ENCODE measurements around the gene OMA1. TPM values are rescaled to one million over a fixed set of nuclear protein-coding genes. Genes with fewer than 3 reads are reported as not detected.
"Not testable (repeated sequence)": the region's sequence is repeated elsewhere in the genome, so short reads cannot be mapped to it uniquely, and the experiment has no call there.

OMA1 gene
- total RNA-seq, 1 experiment from 2014 or later, result 27.0 TPM

DNA sequence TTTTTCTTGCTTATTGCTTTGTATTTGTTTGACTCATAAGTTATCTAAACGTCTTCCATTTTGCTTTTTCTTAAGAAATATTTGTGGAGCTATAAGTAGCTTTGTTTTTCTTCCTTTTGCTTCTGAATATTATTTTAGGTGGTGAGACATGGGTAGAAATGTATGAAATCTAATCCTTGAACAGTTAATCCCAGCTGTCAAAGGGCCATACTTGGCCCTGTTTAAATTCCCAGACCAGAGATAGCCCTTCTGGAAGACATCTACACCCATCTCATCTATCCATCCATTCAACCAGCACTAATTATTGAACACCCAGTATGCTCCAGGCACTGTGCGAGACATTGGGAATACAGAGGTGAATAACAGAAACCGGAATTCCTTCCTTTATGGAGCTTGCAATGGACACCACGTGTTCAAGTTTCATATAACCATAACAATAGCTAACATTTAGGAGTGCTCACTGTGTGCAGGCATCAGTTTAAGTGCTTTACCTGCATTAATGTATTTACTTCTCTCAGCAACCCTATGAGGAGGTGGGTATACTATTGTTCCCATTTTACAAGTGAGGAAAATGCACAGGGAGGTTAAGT, 21.8 kb upstream of the OMA1 start:
- H3K36me3 ChIP-seq, result no peaks in the 10 kb centered on the region
- H3K4me3 ChIP-seq, result no peak overlapping the region
- peaks cover 4% of the 10 kb centered on the region; the same call in 1 of the 2 replicates for H3K9me3 ChIP-seq (replicated peaks)
- H3K27ac ChIP-seq, result no peak overlapping the region
- H3K27me3 ChIP-seq, result no peaks in the 10 kb centered on the region
- DNase-seq, result no peak
- no peaks in the 10 kb centered on the region; the same call in 1 of the 2 replicates for H3K4me1 ChIP-seq

DNA sequence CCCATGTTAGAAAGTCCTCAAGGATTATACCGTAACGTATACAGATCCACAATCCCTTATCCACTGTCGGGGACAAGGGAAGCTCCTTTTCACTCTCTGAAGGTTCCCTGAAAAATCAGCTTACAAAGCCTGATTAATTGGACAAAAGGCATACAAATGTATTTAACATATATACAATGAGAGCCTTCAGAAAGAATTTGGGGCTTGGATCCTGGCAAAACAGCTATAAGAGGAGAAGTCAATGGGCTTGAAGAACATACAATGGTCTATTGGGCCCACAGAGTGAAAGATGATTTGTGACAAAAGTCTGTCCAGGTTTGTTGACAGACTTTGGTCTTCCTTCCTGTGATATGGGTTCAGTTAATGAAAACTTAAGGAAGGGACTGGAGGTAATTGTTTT, 19.8 kb upstream of the OMA1 start:
- Histone ChIP-seq H3K9me3 (replicated peaks) (peaks cover 4% of the 10 kb centered on the region; the same call in 1 of the 2 replicates), H3K4me1 (no peaks in the 10 kb centered on the region; the same call in 1 of the 2 replicates), H3K27me3 (no peaks in the 10 kb centered on the region), H3K27ac (no peak overlapping the region), H3K36me3 (no peaks in the 10 kb centered on the region), H3K4me3 (no peak overlapping the region)
- no peak for DNase-seq

DNA sequence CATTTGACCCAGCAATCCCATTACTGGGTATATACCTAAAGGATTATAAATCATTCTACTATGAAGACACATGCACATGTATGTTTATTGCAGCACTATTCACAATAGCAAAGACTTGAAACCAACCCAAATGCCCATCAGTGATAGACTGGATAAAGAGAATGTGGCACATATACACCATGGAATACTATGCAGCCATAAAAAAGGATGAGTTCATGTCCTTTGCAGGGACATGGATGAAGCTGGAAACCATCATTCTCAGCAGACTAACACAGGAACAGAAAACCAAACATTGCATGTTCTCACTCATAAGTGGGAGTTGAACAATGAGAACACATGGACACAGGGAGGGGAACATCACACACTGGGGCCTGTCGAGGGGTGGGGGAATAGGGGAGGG, 17.2 kb upstream of the OMA1 start:
- H3K27me3 ChIP-seq; H3K4me1 ChIP-seq; H3K9me3 ChIP-seq (replicated peaks); H3K27ac ChIP-seq; DNase-seq; H3K36me3 ChIP-seq; H3K4me3 ChIP-seq: not testable (repeated sequence)

DNA sequence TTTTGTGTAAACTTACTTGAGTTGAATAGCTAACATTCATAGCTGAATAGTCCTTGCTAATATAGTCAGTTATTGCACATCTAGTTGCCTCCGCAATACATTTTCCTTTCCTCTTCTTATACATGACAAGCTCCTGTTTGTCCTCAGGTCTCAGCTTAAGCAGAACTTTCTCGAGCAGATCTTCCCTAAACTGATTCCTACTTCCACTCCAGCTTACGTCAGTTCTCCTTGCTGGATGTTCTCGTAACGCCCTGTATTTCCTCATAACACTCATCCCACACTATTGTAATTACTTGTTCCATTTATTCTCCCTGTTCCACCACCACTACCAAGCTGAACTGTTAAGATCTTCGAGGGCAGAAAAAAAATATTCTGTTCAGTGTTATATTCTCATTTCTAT, 15.1 kb upstream of the OMA1 start:
- Histone ChIP-seq H3K27me3 (no peaks in the 10 kb centered on the region), H3K4me3 (no peak overlapping the region), H3K4me1 (no peaks in the 10 kb centered on the region), H3K36me3 (no peaks in the 10 kb centered on the region), H3K27ac (no peak overlapping the region), H3K9me3 (replicated peaks) (peaks cover 8% of the 10 kb centered on the region)
- no peak for DNase-seq

DNA sequence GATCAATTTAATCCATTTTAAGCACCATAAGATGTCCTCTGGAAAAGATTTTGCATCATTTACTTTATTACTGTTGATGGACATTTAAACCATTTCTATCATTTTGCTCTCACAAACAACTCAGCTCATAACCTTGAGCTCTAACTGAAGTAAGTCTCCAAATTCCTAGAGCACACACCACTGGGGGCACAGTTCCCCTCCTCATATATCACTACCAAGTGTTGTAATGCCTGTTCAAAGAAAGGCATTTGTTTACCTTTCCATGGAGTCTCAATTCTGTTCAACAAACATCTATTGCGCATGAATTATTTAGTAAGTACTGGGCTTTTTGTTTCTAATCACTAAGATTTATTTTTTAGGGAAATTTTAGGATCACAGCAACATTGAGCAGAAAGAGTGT, 8.9 kb upstream of the OMA1 start:
- H3K4me3 ChIP-seq, result no peak overlapping the region
- H3K9me3 ChIP-seq (replicated peaks), result peaks cover 4% of the 10 kb centered on the region; the same call in 1 of the 2 replicates
- H3K27me3 ChIP-seq, result no peaks in the 10 kb centered on the region
- H3K27ac ChIP-seq, result no peak overlapping the region
- no peak for DNase-seq
- peaks cover 9% of the 10 kb centered on the region for H3K4me1 ChIP-seq
- no peaks in the 10 kb centered on the region for H3K36me3 ChIP-seq

DNA sequence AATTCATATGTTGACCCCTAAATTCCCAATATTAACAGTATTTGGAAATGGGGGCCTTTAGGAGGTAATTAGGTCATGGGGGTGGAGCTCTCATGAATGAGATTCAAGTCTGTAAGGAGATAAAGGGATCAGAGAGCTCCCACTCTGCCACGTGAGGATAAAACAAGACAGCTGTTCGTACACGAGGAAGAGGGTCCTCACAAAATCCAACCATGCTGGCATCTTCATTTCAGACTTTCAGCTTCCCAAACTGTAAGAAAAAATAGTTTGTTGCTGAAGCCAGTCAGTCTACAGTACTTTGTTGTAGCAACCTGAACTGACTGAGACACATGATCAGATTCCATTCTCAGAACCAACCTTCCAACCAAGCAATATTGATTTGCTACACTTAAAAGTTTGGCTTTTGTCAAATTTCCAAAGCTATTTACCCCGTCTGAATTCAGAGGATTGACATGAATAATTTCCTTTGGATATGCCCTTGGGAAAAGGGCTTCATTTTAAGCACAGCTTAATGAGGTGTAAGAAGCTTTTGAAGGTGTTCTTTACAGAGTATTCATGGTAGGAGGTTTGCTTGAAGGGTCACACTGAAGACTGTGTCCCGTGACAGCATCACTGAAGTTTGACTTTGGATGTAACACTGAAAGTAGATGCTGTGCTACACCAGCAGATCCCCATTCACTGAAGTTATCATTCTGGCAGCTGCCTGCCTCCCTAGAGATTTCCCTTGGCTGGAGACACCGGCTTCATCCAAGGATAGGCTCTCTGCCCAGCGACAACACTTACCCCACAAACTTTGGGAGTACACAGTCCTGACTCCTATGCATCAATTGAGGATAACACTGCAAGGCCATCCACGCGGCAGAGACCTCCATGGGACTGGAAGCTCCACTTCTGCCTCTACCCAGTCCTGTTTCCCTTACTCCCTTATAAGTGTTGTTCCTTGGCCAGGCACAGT, 4.9 kb upstream of the OMA1 start:
- no peaks in the 10 kb centered on the region for H3K36me3 ChIP-seq
- H3K27ac ChIP-seq, result no peak overlapping the region
- no peaks in the 10 kb centered on the region for H3K9me3 ChIP-seq (replicated peaks)
- H3K4me3 ChIP-seq, result no peak overlapping the region
- H3K4me1 ChIP-seq, result peaks cover 9% of the 10 kb centered on the region
- peak; percentile 44 to 66 for DNase-seq
- no peaks in the 10 kb centered on the region for H3K27me3 ChIP-seq

DNA sequence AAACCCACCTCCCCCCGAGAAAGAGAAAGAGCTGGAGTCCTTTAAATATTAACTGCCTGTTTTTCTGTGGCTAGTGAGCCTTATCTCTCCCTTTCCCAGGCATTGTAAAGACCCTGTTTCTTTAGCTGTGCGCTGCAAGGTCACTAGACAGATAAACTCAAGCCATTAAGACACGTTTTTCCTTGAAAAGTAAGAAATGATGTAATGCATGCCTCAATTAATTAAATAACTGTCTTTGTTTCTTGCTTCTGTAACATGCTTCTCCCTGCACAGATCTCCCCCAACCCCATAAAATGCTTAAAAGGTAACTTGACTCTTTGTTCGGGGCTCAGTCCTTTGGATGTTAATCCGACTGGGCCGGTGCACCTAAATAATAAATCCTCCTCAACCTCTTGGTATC, 2.8 kb upstream of the OMA1 start:
- not testable (repeated sequence) for DNase-seq

DNA sequence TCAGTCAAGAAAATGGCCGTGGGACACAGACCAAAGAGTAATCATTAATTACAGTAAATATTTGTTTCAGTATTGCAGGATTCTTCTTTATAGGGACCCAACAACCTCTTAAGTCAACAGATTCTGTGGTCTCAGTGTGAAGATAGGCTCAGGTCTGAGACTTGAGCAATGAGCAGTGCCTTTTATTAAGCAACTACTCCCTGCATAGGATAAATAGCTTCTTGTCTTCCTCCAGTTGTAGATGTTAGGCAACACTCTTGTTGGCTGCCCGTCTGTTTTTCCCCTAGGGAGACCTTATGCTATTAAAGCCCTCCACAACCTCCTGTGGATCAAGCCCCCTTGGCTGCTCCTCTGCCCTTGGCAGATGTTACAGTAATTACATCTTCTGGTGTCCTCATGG, 1.8 kb upstream of the OMA1 start:
- no peak for DNase-seq
- Histone ChIP-seq H3K4me1 (peaks cover 15% of the 10 kb centered on the region), H3K27me3 (no peaks in the 10 kb centered on the region), H3K4me3 (no peak overlapping the region), H3K36me3 (no peaks in the 10 kb centered on the region), H3K9me3 (replicated peaks) (no peaks in the 10 kb centered on the region), H3K27ac (no peak overlapping the region)

More for the DNA sequence above, 2.8 kb upstream of the OMA1 start:
- not testable (repeated sequence) for H3K36me3 ChIP-seq; H3K27ac ChIP-seq; H3K9me3 ChIP-seq (replicated peaks); H3K4me3 ChIP-seq; H3K27me3 ChIP-seq
- H3K4me1 ChIP-seq, result peaks cover 15% of the 10 kb centered on the region

DNA sequence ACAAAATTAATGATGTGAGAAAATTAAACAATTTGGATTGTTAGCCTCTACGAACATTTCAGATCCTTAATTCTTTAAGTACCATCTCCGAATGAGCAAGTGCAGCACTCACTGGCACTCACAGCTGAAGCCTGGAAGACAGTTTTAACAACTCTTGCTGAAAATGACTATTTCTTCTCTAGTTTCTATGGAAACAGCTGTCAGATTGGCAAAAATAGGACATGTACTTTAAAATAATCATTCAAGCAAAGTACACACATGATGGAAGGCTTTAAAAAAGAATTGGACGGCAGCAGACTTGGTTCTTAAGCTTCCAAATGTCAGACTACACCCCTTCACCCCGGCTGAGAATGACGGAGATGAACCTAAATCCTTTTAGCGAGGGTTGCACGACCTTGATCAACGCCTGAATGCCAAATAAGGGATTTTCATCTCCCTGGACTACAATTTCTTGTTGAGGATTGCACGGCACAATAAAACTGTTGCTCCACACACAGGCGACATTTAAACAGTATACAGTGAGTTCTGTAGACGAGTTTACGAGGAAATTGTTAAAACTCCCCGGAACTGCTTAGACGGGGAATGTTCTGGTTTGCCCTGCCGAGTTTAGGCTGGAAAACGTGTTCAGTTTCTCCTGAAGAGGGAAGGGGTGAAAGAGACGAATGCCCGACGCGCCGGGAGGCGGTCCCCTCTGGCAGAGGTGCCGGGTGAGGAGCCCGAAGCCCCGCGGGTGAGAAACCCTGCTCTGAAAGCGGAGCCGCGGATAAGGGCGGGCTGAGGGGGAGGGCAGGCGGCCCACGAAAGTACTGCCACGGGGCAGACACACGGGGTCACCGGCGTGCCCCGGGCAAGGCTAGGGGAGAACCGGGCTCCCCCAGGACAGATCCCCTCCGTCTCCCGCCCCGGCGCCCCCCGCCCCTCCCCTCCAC, 671 bp downstream of the OMA1 start:
- DNase-seq, result peak; percentile 84 to 87
- H3K4me1 ChIP-seq, result peaks cover 6% of the 10 kb centered on the region; the same call in 1 of the 2 replicates
- peak overlapping the region; percentile 74 for H3K27ac ChIP-seq
- H3K27me3 ChIP-seq, result no peaks in the 10 kb centered on the region
- peak overlapping the region; percentile 69 for H3K4me3 ChIP-seq
- no peaks in the 10 kb centered on the region for H3K36me3 ChIP-seq
- no peaks in the 10 kb centered on the region for H3K9me3 ChIP-seq (replicated peaks)

DNA sequence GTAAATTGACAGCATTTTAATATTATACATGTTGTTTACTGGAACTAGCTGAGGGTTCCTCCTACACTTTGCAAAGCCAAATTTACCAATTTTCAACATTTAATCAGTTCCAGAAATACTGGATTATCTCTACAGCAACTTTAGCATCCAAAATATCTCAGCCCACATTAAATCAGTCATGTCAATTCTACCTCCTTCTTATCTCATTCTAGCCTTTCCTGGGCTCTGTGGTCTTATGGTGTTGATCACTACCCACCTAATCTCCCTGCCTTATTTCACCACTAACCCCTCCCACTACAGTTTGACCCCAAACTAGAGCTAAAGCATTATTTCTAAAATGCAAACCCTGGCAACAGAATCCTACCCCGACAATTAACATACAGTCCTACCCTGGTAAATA, 3.3 kb downstream of the OMA1 start:
- no peak overlapping the region for H3K4me3 ChIP-seq
- no peaks in the 10 kb centered on the region for H3K27me3 ChIP-seq
- no peaks in the 10 kb centered on the region for H3K9me3 ChIP-seq (replicated peaks)
- H3K4me1 ChIP-seq, result peaks cover 6% of the 10 kb centered on the region; the same call in 1 of the 2 replicates
- H3K27ac ChIP-seq, result no peak overlapping the region
- DNase-seq, result no peak
- H3K36me3 ChIP-seq, result no peaks in the 10 kb centered on the region

DNA sequence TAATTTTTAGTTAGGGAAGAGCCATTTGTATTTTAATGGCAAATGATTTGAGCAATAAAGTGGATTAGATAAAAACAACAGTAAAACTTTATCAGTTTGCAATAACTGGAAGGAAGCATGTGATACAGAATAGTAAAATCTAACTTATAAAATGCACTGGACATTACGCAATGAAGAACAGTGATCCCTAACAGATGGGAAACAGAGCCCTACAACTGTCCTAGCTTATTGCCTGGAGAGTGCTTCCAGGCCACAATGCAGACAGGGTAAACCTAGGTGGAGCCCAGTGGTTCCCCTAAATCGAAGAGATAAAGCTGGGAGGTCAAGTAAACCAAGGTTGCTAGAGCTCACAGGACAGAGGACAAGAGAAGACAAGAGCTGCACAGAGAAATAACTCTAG, 7.0 kb downstream of the OMA1 start:
- H3K4me1 ChIP-seq, result no peaks in the 10 kb centered on the region

DNA sequence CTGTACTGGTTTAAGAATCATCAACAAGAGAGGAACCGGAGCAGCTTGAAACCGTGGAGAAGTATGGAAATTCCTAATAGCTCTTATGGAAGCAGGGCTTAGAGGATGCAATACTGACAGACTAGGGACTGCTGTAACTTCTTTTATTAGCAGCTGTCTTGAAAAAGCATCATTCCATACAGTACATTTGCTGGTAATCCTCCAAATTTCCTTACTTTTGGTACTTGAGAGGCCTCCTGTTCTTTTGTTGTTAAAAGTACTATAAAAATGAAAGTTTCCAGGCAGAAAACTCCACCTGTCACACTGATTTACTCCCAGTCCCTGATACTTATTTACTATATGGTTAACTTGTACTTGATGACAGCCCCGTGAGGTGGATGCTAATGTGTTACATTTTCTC, 7.7 kb downstream of the OMA1 start:
- Histone ChIP-seq H3K4me3 (no peak overlapping the region), H3K9me3 (replicated peaks) (no peaks in the 10 kb centered on the region), H3K36me3 (no peaks in the 10 kb centered on the region), H3K4me1 (no peaks in the 10 kb centered on the region), H3K27me3 (no peaks in the 10 kb centered on the region), H3K27ac (no peak overlapping the region)
- DNase-seq, result no peak

More for the DNA sequence above, 7.0 kb downstream of the OMA1 start:
- Histone ChIP-seq H3K4me3 (no peak overlapping the region), H3K27me3 (no peaks in the 10 kb centered on the region), H3K27ac (no peak overlapping the region), H3K9me3 (replicated peaks) (no peaks in the 10 kb centered on the region), H3K36me3 (no peaks in the 10 kb centered on the region)
- DNase-seq, result no peak

DNA sequence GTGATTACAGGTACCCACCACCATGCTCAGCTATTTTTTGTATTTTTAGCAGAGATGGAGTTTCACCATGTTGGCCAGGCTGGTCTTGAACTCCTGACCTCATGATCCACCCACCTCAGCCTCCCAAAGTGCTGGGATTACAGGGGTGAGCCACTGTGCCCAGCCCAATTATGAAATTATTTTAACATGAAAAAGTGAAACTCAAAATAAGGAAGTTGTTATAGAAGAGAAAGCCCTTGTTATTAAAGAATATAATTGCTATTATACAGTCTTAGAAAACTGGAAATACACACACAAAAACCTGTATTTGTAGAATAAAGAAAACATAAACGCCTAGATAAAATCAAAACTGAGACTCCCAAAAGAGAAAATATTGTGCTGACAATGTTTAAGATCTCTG, 14.7 kb downstream of the OMA1 start:
- not testable (repeated sequence) for H3K9me3 ChIP-seq (replicated peaks); H3K27ac ChIP-seq; DNase-seq; H3K27me3 ChIP-seq; H3K4me1 ChIP-seq; H3K4me3 ChIP-seq; H3K36me3 ChIP-seq

DNA sequence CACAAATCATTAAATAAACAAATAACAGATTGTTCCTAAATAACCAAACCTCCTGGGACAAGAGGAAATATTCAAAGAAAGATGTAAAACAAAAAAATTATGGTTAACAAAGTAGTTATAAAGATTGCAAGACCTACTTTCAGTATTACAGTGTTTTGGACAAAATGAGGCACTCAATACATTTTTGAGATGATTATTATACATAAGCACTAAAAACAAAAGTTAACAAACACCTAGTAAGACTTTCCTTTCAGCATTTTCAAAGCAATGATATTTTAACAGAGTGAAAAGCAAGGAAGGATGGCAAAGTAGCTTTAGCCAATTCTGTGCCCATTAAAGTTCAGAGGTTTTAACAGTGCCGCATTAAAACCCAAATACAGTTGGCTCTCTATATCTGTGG, 17.2 kb downstream of the OMA1 start:
- Histone ChIP-seq H3K4me1 (no peaks in the 10 kb centered on the region), H3K36me3 (no peaks in the 10 kb centered on the region), H3K27ac (no peak overlapping the region), H3K4me3 (no peak overlapping the region), H3K27me3 (no peaks in the 10 kb centered on the region), H3K9me3 (replicated peaks) (no peaks in the 10 kb centered on the region)
- no peak for DNase-seq

DNA sequence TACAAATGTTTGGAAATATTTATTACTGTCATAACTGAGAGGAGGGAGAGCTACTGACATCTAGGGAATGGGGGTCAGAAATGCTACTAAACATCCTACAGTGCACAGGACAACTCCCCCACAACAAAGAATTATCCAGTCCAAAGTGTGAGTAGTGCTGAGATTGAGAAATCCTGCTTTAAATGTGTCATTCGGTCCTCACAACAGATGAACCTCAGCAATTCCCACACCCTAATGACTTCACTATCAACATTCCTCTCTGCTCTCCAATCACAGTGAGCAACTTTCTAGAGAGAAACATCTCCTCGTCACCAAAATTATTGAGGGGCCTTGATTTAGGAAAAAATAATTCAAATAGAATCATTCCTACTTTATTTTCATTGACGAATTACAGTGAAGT, 18.0 kb downstream of the OMA1 start:
- no peak for DNase-seq

More for the DNA sequence above, 18.0 kb downstream of the OMA1 start:
- Histone ChIP-seq H3K9me3 (replicated peaks) (no peaks in the 10 kb centered on the region), H3K27me3 (no peaks in the 10 kb centered on the region), H3K4me3 (no peak overlapping the region), H3K36me3 (no peaks in the 10 kb centered on the region), H3K4me1 (no peaks in the 10 kb centered on the region), H3K27ac (no peak overlapping the region)
